HG03378 (cell line): Measurements from ENCODE around the gene LRP1B.
"Not testable (repeated sequence)": the region's sequence is repeated elsewhere in the genome, so short reads cannot be mapped to it uniquely, and the experiment has no call there.

Experiments used
- ATAC-seq: cut with Tn5 transposase; IDR thresholded peaks from one replicate; pipeline ENCODE4 v1.9.1; 2021; ENCODE audit warnings: mild to moderate bottlenecking, moderate library complexity; ENCODE audit not compliant: unreplicated experiment

LRP1B gene

DNA sequence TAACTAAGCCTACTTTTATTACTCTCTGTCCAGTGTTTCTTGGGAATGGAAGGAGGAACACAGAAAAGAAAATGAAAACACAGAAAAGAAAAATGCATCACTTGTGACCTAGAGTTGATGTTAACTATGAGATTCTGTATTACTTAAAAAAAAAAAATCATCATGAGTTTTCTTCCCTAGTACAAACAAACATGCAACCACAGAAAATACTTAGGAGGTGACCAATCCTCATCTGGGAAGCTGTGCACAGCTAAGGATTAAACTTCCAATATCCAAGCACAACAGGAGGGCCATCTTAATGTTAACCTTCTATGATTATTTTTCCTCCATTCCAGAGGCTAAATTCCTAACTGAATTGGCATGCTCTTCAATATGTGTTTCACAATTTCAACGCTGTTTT is 1140.4 kb downstream of the LRP1B start:
- no peak for ATAC-seq

DNA sequence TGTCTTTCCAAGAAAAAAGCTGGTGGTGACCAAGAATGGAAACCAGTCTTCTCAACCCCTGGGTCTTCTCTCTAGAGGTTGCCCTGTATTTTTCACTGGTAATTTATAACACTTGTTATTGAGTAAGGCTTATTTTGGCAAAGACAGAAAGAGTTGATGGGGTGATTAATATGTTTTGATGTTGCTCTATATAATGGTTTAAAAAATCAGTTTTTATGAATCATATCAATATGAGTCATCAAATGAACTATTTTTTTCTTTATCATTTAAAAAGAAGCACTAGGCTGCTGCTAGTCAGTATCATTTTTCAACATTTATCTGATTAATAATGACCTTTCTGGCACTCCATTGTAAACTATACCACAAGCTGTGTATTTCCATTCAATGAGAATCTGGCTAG is 1142.2 kb downstream of the LRP1B start:
- no peak for ATAC-seq

DNA sequence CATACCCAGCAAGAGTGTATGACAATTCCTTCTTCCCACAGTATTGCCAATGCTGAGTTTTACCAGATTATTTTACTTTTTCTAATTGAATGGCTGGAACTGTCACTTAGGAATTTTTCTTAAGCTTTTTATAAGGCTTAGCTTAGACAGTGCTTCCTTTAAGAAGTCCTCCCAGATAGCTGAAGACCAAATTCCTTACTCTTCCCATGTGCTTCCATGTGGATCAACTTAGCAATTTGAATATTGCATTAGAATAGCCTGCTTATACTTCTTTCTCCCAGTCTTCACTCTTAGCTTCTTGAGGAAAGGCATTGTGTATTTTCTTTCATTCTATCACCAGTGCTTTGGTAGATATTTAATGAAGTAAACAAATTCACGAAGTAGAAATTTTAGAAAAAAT is 1144.4 kb downstream of the LRP1B start:
- no peak for ATAC-seq

DNA sequence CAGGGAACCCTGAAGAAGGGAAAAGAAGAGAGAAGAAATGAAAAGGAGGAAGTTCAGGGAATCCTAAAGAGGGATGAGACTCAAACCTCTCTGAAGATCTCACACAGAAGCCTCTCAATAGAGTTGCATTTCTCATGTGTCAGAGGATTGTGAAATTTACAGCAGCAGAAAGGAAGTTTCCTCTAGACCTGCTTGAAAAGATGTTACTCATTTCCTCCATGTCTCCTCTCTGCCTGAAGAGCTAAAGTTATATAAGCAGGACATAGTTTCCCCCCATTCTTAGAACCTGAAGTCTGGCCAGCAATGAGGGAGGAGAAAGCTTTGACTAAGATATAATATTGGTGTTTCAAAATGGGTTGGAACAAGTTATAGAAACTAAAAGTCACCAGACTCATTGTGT is 1155.6 kb downstream of the LRP1B start:
- ATAC-seq, result no peak

DNA sequence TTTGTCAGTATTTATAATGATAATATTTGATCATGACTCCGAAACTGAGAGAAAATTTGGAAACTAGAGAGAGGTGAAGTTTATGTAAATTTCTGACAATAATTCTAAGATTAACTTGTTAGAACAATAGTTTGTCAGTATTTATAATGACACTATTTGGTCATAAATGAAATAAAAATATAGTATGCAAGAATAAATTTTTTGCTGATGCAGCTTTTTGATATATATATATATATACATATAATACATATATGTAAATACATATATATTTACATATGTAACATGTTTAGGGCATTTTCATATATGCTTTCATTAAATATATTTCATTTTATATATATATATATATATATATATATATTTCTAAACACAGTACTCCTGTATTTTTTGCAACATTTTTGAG is 1158.1 kb downstream of the LRP1B start:
- no peak for ATAC-seq

DNA sequence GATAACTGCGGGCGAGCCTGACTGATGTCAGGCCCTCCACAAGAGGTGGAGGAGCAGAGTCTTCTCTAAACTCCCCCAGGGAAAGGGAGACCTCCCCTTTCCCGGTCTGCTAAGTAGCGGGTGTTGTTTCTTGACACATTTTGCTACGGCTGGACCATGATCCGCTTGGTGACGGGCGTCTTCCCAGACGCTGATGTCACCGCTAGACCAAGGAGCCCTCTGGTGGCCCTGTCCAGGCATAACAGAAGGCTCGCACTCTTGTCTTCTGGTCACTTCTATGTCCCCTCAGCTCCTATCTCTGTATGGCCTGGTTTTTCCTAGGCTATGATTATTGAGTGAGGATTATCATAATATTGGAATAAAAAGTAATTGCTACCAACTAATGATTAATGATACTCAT is 1166.5 kb downstream of the LRP1B start:
- not testable (repeated sequence) for ATAC-seq

DNA sequence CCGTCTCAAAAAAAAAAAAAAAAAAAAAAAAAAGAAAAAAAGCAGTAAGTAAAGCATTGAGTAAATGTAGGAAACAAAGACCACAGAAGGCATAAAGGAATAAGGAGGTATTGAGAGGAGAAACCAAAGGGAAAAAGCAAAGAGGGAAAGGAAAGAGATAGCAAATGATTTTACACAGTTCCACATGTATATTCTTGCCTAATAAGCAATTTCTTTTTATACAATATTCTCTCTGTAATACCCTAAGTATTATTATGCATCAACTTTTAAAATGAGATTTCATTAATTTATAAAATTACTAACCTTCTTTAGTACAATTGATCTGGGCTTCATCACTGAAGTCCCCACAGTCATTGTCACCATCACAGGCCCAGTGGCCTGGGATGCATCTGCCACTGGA is 1180.9 kb downstream of the LRP1B start:
- ATAC-seq, result no peak

DNA sequence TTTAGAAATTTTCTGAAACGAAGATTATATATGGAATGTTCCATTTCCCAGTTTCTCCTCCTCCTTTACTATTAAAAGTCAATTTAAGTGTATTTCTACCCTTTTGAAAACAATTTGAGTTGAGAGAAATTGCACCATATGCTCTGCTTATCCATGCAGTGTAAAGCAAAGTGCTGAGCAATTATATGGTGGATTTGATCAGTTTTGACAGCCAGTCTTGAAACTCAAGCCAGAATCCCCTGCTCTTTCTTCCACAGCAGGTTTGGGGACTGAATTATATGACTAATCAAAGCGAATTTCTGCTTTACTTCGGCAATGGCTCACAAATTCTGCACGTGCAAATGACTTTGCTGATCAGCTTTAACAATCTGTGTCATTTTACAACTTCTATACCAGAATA is 1183.6 kb downstream of the LRP1B start:
- ATAC-seq, result no peak

DNA sequence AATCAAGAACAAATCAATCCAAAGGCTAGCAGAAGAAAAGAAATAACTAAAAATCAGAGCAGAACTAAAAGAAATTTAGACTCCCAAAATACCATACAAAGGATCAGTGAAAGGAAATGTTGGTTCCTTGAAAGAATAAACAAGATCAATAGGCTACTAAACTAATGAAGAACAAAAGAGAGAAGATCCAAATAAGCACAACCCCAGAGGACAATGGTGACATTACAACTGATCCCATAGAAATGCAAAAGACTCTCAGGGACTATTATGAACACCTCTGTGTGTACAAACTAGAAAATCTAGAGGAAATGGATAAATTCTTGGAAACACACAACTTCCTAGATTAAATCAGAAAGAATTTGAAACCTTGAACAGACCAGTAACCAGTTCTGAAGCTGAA is 1186.9 kb downstream of the LRP1B start:
- ATAC-seq, result no peak

DNA sequence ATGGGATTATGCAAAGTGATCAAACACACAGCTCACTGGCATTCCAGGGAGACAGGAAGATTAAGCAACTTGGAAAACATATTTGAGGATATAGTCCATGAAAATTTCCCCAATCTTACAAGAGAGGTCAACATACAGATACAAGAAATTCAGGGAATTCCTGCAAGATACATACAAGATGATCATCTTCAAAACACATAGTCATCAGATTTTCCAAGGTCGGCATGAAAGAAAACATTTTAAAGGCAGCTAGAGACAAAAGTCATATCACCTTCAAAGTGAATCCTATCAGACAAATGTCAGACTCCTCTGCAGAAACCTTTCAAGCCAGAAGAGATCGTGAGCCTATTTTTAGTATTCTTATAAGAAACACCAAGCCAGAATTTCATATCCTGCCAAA is 1188.5 kb downstream of the LRP1B start:
- no peak for ATAC-seq

DNA sequence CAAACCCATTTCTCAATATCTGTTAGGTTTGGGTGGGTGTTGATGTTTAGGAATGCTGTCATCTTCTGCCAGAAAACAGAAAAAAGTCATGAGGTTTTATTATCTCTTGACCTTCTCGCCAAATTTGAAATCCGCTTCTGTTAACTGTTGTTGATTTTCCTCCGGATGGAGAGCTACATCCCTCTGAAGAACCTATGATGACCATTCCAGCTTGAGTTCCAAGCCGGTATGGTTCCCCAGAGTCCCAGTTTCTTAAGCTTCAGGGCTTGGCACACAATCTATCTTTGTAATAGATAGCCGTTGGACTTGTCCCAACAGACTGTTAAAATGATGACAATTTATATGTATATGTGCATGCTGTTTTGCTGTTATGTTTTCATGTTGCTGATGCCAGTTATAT is 1201.0 kb downstream of the LRP1B start:
- ATAC-seq, result no peak

DNA sequence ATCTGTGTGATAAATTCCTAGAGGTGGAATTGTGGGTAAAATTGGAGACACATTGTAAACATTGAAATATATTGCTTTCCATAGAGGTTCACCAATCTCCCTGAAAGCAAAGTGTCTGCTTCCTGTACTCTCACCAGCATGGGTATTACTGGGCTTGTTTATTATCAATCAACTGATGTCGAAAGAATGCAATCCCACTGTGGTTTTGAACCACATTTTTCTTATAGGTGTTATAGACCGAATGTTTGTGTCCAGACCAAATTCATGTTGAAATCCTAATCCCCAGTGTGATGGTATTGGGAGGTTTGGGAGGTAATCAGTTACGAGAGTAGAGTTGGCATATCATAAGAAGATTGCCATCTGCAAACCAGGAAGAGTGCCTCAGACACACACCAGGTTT is 1212.4 kb downstream of the LRP1B start:
- no peak for ATAC-seq

DNA sequence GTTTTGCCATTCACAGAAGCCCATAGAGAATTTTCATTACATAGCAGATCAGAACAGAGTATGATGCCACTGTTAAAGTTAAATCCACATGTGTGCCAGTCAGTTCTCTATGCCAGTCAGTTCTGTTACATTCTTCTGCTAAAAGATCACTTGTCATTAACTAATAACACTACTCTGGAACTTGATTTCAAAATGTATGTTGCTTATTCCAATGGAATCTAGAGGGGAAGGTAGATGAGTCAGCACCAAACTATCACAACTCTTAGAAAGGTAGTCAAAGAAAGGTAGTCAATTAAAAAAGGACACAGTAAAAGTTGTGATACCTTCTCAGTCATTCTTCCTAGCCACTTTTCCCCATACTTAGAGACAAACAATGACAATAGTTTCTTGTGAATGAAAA is 1214.4 kb downstream of the LRP1B start:
- no peak for ATAC-seq

DNA sequence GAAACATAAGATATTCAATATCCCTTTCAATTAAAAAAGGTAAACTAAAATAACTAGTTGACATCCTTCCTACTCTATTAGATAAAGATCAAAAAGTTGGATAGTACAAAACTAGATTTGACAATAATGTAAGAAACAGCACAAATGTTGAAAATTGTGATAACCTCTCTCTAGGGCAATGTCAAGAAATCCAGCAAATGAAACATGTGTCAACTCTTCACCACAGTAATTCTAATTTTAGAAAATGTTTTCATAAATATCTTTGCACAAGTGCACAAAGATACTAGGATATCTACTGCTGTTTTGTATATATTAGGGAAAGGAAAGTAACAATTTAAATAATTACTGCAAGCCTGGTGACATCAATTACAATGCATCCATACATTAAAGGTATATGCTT is 1220.1 kb downstream of the LRP1B start:
- no peak for ATAC-seq

DNA sequence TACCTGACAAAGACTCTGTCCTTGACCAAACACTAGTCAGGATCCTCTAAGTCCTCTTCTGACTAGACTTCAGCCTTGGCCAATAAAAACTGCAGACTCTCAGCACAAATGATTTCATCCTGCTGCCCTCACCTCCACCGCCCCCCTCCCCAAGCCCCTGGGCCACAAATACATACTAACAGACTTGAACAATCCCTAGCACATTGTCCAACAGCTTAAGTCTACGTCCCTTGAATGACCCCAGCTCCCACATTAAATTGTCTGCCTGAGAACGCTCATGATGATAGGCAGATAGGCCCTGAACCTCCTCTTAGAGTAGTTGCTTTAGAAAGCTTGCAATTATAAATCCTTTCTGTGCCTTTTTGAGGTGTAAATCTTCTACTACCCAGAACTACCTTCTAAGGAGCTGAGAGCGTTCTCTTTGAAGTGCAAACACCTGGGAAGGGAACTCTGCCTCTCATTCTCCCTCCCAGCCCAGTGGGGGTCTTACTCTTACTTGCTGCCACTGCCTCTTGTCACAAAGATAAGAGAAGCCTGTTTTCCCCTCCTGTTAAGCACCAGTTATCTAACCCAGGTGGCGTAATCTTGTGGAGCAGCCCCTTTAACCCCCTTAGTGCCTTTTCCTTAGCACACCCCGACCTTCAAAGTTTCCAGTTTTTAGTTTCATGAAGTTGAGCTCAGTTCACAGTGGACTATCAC is 1225.6 kb downstream of the LRP1B start:
- ATAC-seq, result no peak

DNA sequence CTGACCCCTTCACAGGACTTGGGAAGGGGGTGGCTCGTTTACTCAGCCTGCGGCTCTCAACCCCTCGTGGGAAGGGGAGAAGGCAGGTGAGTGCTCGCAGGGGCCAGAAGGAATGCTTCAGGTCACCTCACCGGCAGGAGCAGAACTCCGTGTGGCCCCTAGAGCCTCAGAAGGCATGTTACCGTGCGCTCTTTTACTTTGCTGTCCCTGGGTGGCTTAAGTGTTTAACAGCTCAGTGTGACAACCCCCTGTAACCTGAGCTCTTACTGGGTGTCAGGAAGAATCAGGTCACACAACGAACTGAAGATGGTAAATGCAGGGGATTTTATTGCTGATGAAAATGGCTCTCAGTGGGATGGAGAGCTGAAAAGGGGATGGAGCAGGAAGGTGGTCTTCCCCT is 1235.4 kb downstream of the LRP1B start:
- no peak for ATAC-seq

DNA sequence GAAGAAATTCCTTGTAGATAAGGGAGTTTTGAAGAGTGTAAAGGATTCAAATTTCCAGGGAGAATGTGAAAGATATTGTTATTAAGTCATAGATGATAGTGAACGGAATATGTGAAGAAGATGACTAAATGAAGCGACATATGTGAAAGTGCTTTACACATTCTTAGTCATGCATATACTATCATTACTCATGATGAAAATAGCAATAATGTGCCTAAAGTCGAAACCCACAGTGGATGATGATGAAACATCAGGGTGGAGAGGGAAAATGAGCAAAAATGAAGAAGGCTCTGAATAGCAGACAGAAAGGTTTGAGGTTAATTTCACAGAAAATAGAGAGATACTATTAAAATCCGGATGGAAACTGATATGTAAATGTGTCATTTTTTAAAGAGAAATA is 1237.1 kb downstream of the LRP1B start:
- no peak for ATAC-seq

DNA sequence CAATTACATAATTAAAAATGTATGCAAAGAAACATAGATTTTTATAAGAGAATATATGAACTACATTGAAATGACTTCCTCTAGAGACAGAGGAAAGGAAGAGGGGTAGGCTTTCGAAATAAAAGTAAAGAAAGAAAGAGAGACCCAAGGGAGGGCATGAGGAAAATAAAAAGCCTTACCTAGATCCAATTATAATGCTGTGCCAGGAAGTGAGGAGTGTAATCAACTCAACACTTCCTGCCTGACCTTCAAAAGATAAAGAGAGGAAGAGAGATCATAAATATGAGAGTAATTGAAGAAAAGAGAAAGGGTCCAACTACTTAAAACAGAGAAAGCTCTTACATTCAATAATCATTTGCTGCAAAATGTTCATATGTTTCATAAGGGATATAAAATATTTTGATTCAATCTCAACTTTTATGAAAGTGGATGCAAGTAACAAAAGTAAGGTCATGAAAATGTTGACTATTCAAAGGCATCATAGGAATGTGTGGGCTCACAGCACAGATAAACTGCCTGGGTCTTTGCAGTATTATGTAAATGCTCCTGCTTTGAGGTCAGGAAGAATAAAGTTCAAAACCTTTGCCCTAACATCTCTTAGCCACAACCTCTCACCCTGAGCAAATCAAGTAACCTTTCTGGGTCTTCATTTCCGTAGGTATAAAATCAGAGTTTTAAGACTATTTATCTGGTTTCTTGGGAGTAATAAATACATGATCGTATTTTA is 1237.7 kb downstream of the LRP1B start:
- ATAC-seq, result no peak

DNA sequence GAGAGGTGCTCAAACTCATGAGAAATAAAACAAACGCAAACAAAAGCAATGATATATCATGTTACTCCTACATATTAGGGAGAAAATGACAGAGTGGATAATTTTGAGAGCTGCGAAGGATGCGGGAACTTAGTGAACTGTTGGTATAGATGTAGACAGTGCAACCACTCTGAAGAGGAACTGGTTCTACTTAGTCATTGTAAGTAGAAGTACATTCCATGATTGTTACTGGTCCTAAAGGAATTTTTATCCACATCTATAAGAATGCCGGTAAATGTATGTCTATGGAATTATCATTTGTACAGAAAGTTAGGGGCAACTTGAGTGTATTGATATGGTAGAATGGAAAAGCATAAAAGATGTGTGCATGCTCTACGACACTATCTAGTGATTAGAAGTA is 1238.4 kb downstream of the LRP1B start:
- no peak for ATAC-seq

DNA sequence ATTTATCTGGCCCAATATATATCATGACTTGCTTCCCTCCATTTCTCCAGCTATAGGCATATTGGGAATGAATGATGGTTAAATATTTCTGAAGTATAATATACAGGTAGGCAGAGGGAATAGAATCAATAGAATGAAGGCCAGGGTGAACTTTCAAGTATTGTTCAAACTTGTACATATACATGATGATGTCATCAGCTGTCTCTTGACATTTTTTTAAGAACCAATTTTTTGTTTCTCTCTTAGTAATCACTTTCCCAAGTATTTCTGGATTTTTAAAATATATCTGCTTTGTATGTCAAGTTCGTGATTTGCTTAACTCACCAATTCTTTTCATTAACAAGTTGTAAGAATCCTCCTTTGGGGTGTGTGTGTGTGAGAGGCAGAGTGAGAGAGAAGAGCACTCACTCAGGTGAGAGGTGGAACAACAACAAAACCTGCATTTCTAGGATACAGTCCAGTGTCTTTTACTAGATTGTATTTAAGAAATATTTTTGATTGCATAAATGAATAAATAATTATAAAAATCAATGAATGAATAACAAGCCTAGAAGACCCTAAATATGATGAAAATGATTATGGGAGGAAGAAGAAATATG is 1239.1 kb downstream of the LRP1B start:
- ATAC-seq, result no peak

DNA sequence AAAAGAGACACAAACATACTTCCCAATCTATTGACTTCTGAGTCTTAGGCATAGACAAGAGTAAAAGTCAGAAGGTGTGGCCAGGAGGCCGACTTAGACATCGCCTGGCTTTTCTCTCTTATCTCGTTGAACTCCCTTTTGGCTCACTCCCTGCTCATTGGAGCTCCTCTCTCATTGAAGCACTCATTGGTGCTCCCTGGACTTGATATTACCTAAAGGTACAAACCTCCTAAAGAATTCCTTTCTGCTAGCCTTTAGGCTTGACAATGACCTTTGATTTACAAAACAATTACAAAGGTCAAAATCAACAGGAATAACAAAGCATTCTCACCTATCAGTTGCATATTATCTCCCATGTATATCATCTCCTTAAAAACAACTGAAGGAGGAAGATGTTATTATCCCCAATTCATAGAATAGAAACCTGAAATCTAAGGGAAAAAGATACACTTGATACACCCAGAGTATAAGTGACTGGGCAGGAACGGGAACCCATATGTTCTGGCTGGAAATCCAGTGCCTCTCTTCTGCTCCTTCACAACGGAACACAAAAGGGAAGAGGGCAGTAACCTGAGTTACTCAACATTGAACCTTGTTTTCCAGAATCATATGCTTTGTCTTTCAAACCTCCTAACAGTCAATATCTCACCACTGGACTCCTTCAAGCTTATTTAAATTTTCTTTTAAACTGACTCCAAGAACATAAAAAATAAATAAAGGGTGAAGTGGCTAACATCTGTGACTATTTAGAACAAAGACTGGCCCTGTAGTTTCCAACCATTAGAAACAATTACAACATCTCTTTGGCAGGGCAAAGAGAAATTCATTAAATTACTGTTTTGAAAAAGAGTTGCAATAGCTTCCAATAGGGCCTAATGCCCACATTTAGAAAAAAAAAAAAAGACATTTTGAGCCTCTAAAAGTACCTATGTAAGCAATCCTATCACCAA is 1247.9 kb downstream of the LRP1B start:
- no peak for ATAC-seq
